ENCODE data around the gene THAP7.

The THAP7 gene

DNA sequence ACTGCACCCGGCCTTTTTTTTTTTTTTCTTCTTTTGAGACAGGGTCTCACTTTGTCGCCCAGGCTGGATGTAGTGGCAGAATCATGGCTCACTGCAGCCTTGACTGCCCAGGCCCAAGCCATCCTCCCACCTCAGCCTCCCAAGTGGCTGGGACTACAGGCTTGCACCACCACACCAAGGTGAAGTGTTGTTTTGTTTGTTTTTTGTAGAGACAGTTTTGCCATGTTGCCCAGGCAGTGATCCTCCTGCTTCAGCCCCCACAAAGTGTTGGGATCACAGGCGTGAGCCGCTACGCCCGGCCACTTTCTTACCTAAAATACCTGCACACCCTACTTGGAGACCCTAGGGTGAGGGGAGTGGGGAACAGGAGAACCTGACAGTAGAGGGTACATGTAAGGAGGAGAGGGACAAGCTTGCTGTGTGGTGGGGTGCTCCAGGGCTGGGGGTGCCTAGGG, 39.4 kb downstream of the THAP7 start:
- no peak for DNase-seq

GRCh38 chr22:20960609-20961008, 41.3 kb downstream of the THAP7 start:
- no peak for DNase-seq

DNA sequence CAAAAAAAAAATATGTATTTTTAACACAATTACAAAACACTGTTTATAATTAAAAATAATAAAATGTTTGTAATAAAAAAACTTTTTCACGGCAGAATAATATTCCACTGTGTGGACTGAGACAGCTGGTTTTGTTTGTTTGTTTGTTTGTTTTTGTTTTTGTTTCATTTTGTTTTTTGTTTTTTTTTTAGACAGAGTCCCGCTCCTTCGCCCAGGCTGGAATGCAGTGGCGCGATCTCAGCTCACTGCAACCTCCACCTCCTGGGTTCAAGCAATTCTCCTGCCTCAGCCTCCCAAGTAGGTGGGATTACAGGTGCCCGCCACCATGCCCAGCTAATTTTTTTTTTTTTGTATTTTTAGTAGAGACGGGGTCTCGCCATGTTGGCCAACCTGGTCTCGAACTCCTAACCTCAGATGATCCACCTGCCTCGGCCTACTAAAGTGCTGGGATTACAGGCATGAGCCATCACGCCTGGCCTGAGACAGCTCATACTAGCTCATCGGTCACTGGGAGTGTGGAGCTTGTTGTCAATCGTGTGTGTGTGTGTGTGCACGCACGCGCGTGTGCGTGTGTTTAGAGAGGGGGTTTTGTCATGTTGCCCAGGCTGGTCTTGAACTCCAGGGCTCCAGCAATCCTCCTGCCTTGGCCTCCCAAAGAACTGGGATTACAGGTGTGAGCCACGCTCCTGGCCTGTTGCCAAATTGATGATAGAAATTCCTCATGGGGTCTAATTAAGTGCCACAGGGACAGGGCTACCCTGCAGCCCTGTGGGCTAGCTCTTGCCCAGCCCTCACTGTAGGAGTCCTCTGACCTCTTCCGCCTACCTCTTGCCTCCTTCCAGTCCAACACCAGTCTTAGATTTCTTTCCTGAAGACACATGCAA, 42.1 kb downstream of the THAP7 start:
- no peak for DNase-seq

DNA sequence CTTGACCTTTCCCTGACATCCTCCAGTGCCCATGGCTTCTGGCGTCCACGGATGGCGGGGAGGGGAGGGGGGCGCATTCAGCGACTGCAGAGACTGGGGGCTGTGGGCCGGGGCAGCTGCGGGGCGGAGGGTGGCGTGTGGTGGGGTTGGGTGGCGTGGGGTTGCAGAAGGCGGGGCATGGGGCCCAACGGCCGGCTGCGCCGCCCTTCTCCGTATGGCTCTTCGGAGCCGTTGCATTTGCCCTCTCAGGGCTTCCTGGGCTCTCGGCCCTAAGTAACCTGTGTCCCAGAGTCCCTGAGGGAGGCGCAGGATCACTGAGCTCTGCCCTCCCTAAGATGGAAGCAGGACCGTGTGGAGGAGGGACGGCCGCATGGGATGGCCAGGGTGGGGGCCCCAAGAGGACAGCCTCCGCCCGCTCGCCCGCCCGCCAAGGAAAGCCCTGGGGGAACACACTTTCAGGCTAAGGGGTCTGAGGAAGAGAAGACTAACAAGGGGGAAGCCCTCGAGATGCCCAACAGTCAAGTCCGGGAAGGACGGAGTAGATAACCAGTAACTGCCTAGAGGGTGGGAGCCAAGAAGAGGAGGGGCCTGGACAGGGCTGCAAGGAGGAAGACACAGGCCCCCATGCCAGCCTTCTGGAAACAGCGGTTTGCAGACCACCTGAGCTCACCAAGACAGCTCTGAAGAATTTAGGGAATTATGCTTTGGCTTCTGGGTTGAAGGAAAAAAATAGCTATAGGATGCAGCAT, 44.1 kb downstream of the THAP7 start:
- DNase-seq: no peak

GRCh38 chr22:20957102-20957682, 44.7 kb downstream of the THAP7 start:
- no peak for DNase-seq

GRCh38 chr22:20956258-20957101, 45.4 kb downstream of the THAP7 start:
- no peak for DNase-seq

GRCh38 chr22:20955548-20955947, 46.4 kb downstream of the THAP7 start:
- no peak for DNase-seq

DNA sequence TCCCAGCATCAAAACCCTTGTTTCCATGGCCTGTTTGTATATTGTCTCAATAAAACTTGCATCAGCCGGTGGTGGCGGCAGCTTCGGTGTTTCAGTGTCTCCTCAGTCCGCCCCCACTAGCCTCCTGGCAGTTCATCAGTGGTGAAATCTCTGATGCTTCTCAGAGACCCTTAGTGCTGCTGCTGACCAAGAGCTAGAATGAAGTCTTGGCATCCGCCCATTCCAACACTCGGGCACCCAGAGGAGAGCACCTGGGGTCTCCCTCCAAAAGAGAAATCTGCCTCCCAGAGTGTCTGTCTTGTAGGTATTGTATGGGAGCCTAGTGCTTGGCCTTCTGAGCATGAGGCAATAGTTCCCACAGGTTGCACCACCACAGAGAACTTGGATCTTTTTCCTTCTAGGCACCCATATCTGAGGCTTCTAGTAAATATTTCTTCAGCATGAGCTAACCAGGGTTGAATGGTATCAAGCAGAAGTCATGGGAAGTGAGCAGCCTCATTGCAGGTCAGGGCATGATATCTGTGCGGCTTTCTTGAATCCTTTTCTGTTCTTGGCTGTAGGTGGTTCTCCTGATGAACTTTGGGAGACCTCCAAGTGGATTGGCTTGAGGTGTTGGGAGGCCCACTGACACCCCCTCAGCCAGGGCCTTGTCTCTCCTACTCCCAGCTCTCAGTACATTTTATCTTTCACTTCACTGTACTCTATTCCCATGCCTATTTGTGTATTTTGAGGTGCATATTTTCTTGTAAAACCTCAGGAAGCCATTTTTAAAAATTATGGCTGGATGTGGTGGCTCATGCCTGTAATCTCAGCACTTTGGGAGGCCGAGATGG, 48.0 kb downstream of the THAP7 start:
- no peak for DNase-seq

GRCh38 chr22:20953342-20953608, 48.6 kb downstream of the THAP7 start:
- DNase-seq: no peak

DNA sequence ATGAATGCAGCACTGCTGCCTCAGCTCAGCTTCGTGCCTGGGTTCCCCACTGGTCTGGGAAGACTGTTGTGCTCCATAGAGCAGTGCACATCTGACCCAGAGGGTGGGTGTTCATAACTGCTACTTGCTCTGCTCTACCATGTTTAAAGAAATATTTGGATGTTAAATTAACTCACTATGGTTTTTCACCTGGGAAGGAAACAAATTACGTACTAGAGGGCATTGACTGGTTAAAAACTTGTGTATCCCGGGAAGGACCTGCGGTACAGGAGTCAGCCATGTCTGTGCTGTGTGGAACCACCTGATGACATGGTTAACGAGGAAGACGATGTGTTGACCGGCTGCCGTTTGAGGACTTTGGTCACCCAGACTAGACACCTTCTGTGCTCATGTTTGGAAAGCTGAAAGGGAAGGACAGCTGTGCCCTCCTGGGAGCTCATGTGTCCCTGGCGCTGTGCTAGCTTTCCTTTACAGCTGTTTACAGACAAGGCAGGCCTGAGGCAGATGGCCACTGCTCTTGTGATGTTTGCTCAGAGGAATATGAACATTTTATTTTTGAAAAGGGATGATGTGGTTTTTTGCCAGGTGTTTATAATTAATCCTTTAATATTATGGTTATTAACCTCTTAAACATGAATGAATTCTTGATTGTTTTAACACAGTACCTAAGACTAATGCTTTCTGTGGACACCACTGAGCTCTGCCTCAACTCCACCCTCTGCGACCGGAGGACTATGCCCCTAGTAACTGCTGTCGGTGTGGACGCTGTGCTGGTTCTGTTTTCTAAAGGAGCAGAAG, 49.2 kb downstream of the THAP7 start:
- no peak for DNase-seq

DNA sequence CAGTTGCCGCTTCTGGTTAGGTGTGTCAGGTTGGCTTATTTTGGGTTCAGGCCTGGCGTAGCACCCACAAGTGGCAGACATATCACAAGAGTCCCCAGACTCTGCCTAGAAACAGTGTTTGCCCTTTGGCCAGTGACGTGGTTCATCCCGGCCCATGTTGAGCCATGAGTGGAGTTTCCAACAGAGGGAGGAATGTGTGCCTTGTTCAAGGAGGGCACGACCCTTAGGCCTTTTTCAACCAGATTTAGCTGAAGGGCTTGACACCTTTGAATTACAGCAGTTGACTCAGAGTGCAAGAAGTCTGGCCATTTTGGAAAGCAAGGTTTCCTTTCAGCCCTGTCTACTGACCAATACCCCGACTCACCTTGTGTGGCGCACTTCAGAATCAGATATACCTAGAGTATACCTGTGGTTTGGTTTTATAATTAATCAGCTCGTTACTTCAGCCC, 50.0 kb downstream of the THAP7 start:
- no peak for DNase-seq

GRCh38 chr22:20951151-20951931, 50.6 kb downstream of the THAP7 start:
- no peak for DNase-seq

DNA sequence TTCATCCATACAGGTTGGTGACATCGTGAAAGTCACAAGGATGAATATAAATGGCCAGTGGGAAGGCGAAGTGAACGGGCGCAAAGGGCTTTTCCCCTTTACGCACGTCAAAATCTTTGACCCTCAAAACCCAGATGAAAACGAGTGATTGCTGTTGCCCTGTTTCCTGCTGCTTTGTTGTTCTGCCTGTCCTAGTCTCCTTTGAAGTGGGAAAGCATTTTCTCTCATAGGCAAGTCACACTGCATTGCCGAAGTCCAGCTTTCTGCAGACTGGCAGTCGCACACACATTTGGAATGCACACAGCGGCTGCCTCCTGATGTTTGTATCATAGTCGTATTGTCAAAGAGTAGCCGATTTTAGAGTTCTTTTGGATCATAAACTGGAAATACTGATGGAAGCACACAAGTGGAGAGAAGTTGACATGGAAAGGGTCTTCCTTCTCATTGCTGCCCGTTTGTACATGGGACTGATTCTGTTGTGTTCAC, 52.2 kb downstream of the THAP7 start:
- no peak for DNase-seq
